ENCODE measurements around the gene TRIM65.

DNA sequence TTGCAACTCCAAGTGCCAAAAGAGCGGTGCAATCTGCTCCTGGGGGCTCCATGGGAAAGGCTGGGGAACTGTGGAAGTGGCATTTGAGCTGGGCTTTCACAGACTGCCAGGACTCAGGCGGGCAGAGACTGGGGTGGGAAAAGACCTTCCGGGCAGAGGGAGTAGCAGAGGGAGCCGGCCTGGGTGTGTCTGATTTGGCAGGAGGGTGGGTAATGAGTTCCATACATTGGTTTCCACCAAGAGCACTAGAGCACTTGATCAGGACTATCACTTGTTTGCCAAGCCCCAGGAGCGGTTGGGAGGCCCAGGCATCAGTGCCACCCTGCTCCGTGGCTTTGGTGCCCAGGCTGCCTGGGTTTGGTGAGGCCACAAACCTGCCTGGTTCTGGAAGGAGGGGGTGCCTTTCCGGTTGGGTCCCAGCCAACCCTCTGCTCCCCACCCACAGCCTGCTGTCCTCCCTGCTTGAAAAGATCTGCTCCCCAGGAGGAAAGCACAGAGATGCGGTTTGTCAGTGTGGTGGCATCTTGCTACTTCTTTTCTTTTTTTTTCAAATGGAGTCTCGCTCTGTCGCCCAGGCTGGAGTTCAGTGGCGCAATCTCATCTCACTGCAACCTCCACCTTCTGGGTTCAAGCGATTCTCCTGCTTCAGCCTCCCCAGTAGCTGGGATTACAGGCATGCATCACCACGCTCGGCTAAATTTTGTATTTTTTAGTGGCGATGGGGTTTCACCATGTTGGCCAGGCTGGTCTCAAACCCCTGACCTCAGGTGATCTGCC lies 14.9 kb downstream of the TRIM65 start:
- TF ChIP-seq, protein P1, sequence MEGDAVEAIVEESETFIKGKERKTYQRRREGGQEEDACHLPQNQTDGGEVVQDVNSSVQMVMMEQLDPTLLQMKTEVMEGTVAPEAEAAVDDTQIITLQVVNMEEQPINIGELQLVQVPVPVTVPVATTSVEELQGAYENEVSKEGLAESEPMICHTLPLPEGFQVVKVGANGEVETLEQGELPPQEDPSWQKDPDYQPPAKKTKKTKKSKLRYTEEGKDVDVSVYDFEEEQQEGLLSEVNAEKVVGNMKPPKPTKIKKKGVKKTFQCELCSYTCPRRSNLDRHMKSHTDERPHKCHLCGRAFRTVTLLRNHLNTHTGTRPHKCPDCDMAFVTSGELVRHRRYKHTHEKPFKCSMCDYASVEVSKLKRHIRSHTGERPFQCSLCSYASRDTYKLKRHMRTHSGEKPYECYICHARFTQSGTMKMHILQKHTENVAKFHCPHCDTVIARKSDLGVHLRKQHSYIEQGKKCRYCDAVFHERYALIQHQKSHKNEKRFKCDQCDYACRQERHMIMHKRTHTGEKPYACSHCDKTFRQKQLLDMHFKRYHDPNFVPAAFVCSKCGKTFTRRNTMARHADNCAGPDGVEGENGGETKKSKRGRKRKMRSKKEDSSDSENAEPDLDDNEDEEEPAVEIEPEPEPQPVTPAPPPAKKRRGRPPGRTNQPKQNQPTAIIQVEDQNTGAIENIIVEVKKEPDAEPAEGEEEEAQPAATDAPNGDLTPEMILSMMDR (IDR thresholded peaks at IDR 0.05) = no peak
- no peak for TF ChIP-seq POLR2A (IDR thresholded peaks at IDR 0.05)
